Measurements from ENCODE around the gene PLTP. TPM values are rescaled to one million over a fixed set of nuclear protein-coding genes. Genes with fewer than 3 reads are reported as not detected.

Gene PLTP
- total RNA-seq, 4 donors from 2014 or later: 109 to 342 (median 176) TPM

GRCh38 chr20:45937765-45938164 lies 25.8 kb upstream of the PLTP start:
- no peak for TF ChIP-seq POLR2A (IDR thresholded peaks at IDR 0.05; ENCODE audit: low read depth)
- TF ChIP-seq POLR2AphosphoS5 (IDR thresholded peaks at IDR 0.05): no peak
- TF ChIP-seq CTCF (IDR thresholded peaks at IDR 0.05): no peak
- no peak for TF ChIP-seq EP300 (IDR thresholded peaks at IDR 0.05)
- 65% methylated on average over 2 of the region's 2 CpGs for WGBS
- H3K9me3 ChIP-seq: no peaks in the 10 kb centered on the region
- H3K27me3 ChIP-seq: no peaks in the 10 kb centered on the region
- intact Hi-C loops (cut with DNase I): loop anchor here (10.0 kb wide), 1 partner anchor 143 kb away; the partner anchor contains the start of genes DNTTIP1 and WFDC3
- no peak for DNase-seq (ENCODE audit: extremely low spot score)
- H3K4me1 ChIP-seq: peaks cover 20 to 40% (median 29%) of the 10 kb centered on the region in 4 donors
- H3K27ac ChIP-seq (replicated peaks in 1 of 4): peak overlapping the region in 1 of 4 donors; percentile 14
- peaks cover 54 to 60% (median 58%) of the 10 kb centered on the region in 4 donors for H3K36me3 ChIP-seq
- H3K4me3 ChIP-seq: no peak overlapping the region

- no peak for TF ChIP-seq CTCF (IDR thresholded peaks at IDR 0.05)
- TF ChIP-seq EP300 (IDR thresholded peaks at IDR 0.05): no peak
- no peaks in the 10 kb centered on the region for H3K9me3 ChIP-seq
- intact Hi-C loops (cut with DNase I): loop anchor here (2.0 to 10.0 kb wide), 2 partner anchors 45 to 141 kb away; partner anchors contain the start of genes CTSA, DNTTIP1, NEURL2 and WFDC3
- H3K36me3 ChIP-seq: peaks cover 34 to 41% (median 37%) of the 10 kb centered on the region in 4 donors
- H3K27ac ChIP-seq (replicated peaks in 1 of 4): peak overlapping the region; percentile 100
- DNase-seq (ENCODE audit: extremely low spot score): no peak
- H3K4me3 ChIP-seq: peak overlapping the region; percentile 92 to 100 (median 100)
- 7% methylated on average over 21 of the region's 21 CpGs for WGBS
- H3K27me3 ChIP-seq: no peaks in the 10 kb centered on the region
- H3K4me1 ChIP-seq: peaks cover 20 to 45% (median 30%) of the 10 kb centered on the region in 4 donors
These were observed 23.6 kb upstream of the PLTP start for GRCh38 chr20:45935416-45936046.

- H3K9me3 ChIP-seq: no peaks in the 10 kb centered on the region
- H3K4me3 ChIP-seq: peak within 1 kb of the TSS; percentile 92 to 100 (median 100)
- peaks cover 26 to 33% (median 29%) of the 10 kb centered on the region in 4 donors for H3K36me3 ChIP-seq
- peak within 1 kb of the TSS; percentile 100 for H3K27ac ChIP-seq (replicated peaks in 1 of 4)
- TF ChIP-seq POLR2AphosphoS5 (IDR thresholded peaks at IDR 0.05) (peak; percentile 98 to 99), POLR2A (IDR thresholded peaks at IDR 0.05; ENCODE audit: low read depth) (peak; percentile 85), CTCF (IDR thresholded peaks at IDR 0.05) (no peak), EP300 (IDR thresholded peaks at IDR 0.05) (no peak)
- intact Hi-C loops (cut with DNase I): loop anchor here (2.0 to 10.0 kb wide), 2 partner anchors 44 to 140 kb away; partner anchors contain the start of genes CTSA, DNTTIP1, NEURL2 and WFDC3
- no peaks in the 10 kb centered on the region for H3K27me3 ChIP-seq
- WGBS: 0% methylated on average over 11 of the region's 102 CpGs
- H3K4me1 ChIP-seq: peaks cover 20 to 45% (median 30%) of the 10 kb centered on the region in 4 donors
- DNase-seq (ENCODE audit: extremely low spot score): peak; percentile 100
These were observed 22.8 kb upstream of the PLTP start, which contains the start of gene PCIF1 for GRCh38 chr20:45934586-45935415. TSS of gene PCIF1 (plus strand) at chr20:45934683. CDS start at chr20:45939000, 4,317 bp downstream.

GRCh38 chr20:45934046-45934585 lies 22.2 kb upstream of the PLTP start:
- Histone ChIP-seq H3K36me3 (peaks cover 19 to 27% (median 22%) of the 10 kb centered on the region in 4 donors), H3K4me3 (peak overlapping the region; percentile 92 to 100 (median 100)), H3K27ac (replicated peaks in 1 of 4) (peak overlapping the region; percentile 100), H3K4me1 (peaks cover 20 to 45% (median 30%) of the 10 kb centered on the region in 4 donors), H3K9me3 (no peaks in the 10 kb centered on the region), H3K27me3 (no peaks in the 10 kb centered on the region)
- no peak for TF ChIP-seq CTCF (IDR thresholded peaks at IDR 0.05)
- TF ChIP-seq POLR2AphosphoS5 (IDR thresholded peaks at IDR 0.05): no peak
- TF ChIP-seq EP300 (IDR thresholded peaks at IDR 0.05): no peak
- no peak for TF ChIP-seq POLR2A (IDR thresholded peaks at IDR 0.05; ENCODE audit: low read depth)
- no peak for DNase-seq (ENCODE audit: extremely low spot score)
- 0% methylated on average over 10 of the region's 34 CpGs for WGBS
- intact Hi-C loops (cut with DNase I): loop anchor here (2.0 to 10.0 kb wide), 2 partner anchors 43 to 139 kb away; partner anchors contain the start of genes CTSA, DNTTIP1, NEURL2 and WFDC3
